HG02798 (cell line): Measurements from ENCODE around the gene IRF5.
A peak's percentile ranks its signal among the peaks of the same experiment; 100 is the strongest.
"Not testable (repeated sequence)": the region's sequence is repeated elsewhere in the genome, so short reads cannot be mapped to it uniquely, and the experiment has no call there.

Experiments
- ATAC-seq: cut with Tn5 transposase; IDR thresholded peaks from one replicate; pipeline ENCODE4 v1.9.1; 2021; ENCODE audit warnings: mild to moderate bottlenecking; ENCODE audit not compliant: unreplicated experiment, poor library complexity

Gene IRF5

GRCh38 chr7:128948976-128949760, 11.4 kb downstream of the IRF5 start:
- ATAC-seq = no peak

- no peak for ATAC-seq
Measured at GRCh38 chr7:128951296-128951695, 13.6 kb downstream of the IRF5 start.

DNA sequence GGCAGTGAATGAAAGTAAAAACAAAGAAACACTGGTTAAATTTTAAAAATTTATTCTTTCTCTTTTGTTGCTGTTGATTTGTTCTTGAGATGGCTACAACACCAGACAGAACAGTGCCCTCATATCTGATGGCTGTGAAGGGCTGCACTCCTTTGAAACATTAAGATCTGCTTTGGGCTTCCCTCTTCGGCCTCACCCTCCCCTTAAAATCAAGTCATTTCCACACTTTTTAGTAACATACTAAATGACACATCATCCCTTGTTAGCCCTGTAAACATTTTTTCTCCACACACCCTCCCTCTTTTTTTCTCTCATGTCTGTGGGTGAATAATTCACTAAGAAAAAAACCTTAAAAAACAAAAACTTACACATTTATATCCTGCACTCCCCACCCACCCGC, 16.4 kb downstream of the IRF5 start:
- ATAC-seq = no peak

DNA sequence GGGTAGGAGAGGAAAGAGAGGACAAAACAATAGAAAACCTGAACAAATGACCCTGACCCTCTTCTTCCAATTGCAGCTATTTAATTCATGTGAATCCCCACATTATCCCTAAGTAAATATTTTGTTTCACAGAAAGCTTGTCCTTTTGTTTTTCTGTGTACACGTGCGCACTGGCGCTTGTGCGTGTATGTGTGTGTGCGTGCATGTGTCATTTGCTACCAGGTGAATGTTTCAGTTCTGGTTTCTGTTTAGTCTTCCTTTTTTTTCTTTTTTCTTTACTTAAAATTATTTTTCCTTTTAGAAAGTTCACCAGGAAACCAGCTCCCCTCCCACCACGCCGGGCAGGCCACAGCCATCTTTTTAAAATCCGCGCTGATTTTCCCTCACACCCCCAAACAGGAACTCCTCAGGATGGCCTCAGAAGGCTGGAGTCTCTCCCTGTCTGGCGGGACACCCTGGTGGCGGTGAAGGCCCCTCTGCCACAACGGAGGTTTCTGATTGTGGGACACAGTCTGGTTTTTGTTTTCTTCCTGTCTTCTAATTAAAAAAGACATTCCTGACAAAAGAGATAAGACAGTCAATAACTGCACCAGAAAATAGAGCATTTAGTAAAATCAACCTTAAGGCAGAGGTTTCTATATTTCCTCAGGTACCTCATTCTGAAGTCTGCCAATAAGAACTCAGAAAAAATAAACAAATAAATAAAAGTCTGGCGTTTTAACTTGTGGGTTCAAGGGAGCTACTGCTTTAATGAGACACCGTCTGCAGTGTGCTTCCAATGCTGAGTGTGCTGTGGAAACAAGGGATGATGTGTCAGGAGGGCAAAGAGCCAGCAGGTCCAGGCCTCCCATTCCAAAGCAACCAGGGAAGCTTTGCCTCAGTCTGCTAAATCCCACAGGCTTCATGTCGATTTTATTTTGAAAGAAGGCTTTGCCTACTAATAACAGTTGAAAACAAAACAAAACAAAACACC, 17.4 kb downstream of the IRF5 start:
- ATAC-seq = peak; percentile 51

DNA sequence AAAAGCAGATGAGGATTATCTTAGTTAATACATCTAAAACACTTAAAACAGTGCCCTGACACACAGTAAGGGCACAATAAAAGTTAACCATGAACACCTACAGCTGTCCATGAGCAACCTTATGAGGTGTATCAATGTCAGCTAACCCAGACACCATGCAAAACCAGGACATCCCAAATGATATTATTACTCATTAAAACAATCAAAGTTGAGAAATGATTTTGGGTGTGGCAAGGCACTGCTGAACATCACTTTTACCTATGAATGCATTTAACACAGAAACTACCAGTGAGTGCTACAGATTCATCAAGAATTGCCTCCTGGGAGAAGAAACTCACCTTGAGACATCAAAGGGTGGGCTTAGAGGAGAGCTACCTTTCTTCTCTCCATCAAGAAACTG, 18.3 kb downstream of the IRF5 start:
- ATAC-seq = no peak

DNA sequence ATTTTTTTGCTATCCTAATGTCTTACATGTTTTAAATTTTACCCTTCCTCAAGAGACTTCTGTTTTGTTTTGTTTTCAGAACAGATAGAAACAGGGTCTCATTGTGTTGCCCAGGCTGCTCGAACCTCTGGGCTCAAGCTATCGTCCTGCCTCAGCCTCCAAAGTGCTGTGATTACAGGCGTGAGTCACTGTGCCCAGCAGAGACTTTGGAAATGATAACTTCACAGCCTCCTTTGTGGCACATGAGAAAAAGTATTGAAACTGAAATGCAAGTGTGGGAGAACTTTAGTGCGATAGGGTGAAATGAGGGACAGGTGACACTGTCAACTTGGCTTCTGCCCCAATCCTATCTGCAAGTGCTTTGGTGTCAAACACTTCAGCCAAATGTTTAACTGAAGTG, 21.6 kb downstream of the IRF5 start:
- no peak for ATAC-seq

GRCh38 chr7:128961030-128961659, 23.4 kb downstream of the IRF5 start:
- ATAC-seq = no peak

- ATAC-seq = peak; percentile 25
Measured at GRCh38 chr7:128962899-128963298, 25.2 kb downstream of the IRF5 start.

DNA sequence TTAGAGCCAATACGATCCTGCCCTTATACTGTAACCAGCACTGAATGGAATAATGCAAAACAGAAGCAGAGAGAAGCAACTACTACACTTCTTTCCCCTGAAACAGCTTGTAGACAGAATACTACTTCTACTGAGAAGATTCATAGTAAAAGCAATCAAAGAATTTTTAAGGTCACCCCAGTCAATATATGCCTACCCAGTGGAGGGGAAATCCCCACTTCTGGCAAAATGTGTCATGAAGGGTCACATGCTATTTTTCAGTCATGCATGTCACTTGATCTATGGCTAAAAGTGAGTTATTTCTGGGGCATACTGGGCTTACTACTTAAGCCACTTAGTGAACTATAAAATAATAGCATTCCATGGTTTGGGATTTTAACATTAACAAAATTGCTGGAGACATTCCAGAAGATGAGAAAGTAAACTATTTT, 25.6 kb downstream of the IRF5 start:
- ATAC-seq = peak; percentile 79

DNA sequence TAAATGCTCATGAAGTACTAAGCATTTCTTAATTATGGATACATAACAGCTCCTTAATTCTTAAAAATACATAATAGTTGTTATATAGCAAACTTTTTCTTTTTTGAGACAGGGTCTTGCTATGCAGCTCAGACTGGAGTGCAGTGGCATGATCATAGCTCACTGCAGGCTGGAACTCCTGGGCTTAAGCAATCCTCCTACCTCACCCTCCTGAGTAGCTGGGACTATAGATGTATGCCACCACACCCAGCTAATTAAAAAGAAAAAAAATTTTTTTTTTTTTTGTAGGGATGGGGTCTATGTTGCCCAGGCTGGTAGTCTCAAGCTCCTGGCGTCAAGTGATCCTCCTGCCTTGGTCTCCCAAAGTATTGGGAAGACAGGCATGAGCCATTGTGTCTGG, 30.9 kb downstream of the IRF5 start:
- no peak for ATAC-seq

GRCh38 chr7:128974241-128974934, 36.7 kb downstream of the IRF5 start:
- ATAC-seq = no peak

DNA sequence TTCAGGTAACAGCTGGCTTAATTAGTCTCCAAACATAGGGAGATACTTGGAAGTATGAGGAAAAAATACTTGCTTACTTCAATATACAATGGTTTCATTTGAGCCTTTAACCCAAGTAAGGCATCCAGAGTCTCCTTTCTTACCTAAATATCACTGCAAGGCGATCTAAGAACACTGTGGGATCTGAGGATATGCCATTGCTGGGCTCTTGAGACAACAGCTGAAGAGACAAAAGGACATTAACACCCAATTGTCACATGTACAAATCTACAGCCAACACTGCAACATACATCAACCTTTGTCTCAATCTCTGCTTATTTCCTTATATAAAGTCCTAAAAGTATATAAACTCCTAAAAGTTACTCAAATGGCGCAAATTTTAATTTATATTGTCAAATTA, 44.4 kb downstream of the IRF5 start:
- ATAC-seq = no peak

DNA sequence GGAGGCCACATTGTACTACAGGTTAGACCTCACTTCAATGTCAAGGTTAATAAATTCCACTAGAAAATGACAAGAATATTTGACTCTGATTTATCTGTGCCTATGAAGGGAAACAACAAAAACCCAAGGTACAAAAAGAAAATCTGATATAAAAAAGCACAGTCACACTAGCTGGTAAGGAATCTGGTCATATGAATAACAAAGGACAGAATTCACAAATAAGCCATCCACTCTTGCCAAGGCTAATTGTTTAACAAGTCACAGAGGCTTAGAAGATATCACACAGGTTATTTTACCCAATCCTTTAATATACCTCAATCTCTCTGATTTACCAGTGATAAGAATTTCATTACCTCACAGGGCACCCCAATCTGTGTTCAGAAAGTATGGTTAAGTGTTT, 47.9 kb downstream of the IRF5 start:
- ATAC-seq = no peak

GRCh38 chr7:128986609-128987008, 48.9 kb downstream of the IRF5 start:
- no peak for ATAC-seq

- no peak for ATAC-seq
Measured at GRCh38 chr7:128988372-128988771, 50.6 kb downstream of the IRF5 start.

DNA sequence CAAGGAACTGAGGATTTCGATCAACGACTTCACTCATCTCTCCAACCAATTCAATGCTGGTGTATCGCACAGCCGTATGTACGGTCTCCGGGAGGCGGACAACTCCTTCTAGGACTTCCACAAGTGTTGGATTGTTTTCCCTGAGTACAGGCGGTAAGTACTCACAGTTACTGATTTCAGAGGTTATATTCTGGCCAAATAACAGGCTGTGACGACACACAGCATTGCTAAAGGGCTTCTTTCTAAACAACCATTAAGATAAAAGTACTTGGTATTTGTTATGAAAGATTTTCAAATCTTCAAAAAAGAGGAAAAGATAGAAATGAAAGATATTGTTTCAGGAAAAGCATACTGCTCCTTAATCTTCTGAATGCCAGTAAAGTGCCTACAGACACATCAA, 52.2 kb downstream of the IRF5 start:
- no peak for ATAC-seq

DNA sequence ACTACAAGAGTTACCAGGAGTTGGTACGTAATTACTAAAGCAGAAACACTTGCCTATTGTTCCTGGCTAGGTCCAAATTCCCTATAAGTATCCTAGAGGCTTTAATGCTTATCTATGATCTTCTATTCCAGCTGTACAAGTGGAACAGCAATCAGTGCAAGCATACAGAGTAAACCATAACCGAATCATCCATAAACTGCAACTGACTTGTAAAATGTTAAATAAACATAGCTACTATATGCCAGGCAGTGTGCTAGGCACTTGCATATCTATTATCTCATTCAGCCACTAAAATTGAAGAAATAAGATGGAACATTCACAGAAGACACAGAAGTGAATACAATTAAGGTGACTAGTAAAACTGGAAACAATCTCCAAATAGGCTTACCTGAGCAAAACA, 55.7 kb downstream of the IRF5 start:
- ATAC-seq = no peak

- ATAC-seq = not testable (repeated sequence)
Measured at GRCh38 chr7:128994560-128994959, 56.8 kb downstream of the IRF5 start.

DNA sequence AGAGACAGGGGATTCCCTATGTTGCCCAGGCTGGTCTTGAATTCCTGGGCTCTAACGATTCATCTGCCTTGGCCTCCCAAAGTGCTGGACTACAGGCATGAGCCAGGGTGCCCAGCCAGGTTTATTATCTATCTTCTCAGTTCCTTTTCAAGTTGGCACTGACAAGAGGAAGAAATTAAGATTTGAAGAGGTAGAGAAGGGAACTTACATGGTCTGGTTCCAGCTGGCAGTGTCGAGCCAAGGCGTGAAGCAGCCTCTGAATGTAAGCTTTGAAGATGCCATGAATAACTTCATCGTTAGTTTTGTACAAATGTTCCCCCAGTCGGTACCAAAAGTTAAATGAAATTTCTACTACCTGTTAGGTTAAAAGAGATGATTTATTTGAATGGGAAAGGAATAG, 59.5 kb downstream of the IRF5 start:
- no peak for ATAC-seq
